ENCODE results near the gene SGCE. TPM values are rescaled to one million over a fixed set of nuclear protein-coding genes. Genes with fewer than 3 reads are reported as not detected.

The SGCE gene
- total RNA-seq, 1 donor from 2014 or later: 51.3 TPM

DNA sequence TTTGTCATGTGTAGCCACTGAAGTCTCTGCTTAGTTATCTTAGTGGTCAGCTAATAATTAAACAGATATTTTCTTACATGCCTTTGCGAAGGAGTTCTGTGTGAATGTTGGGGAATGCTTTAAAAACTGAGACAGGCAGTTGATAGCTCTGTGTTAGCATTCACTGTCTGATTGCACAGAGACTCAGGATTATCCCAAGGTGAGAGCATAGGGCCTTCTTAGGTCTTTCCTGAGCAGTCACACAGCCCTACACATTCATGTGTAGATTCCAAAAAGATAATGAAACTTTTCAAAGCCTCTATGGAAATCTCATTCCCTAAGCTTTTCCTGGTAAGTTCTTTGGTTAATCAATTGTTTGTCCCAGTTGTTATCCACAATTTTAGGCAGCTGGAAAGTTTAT lies 78.6 kb downstream of the SGCE start:
- Mint-ChIP-seq H3K36me3 (peaks cover 60% of the 10 kb centered on the region), H3K4me3 (no peak overlapping the region), H3K9me3 (peaks cover 77% of the 10 kb centered on the region), H3K27me3 (ENCODE audit: low read depth) (no peaks in the 10 kb centered on the region), H3K27ac (no peak overlapping the region), H3K4me1 (peaks cover 10% of the 10 kb centered on the region)
- no peak for DNase-seq (ENCODE audit: low spot score in 2 of 2, unreplicated experiment in 2 of 2)
- no peak for TF ChIP-seq CTCF (IDR thresholded peaks at IDR 0.05; ENCODE audit: unreplicated experiment)

DNA sequence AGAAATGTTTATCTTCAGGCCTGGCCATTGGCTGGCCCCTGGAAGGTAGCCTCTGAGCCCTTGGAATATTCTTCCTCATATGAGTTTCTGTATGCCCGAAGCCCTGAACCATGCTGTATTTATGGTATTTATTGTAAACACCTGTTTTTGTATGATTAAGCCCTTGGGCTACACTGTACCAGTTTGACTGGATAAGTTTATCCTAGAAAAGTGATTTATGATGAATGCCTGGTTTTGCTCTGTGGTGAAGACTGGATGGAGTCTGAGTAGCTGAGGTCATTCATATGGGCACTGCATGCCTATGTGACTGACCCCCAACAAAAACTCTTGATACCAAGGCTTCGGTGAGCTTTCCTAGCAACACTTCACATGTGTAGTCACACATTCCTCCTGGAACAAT lies 79.6 kb downstream of the SGCE start:
- Mint-ChIP-seq H3K4me3 (no peak overlapping the region), H3K27ac (no peak overlapping the region), H3K36me3 (peaks cover 63% of the 10 kb centered on the region), H3K27me3 (ENCODE audit: low read depth) (no peaks in the 10 kb centered on the region), H3K4me1 (peaks cover 10% of the 10 kb centered on the region), H3K9me3 (peaks cover 83% of the 10 kb centered on the region)
- DNase-seq (ENCODE audit: low spot score in 2 of 2, unreplicated experiment in 2 of 2): no peak
- no peak for TF ChIP-seq CTCF (IDR thresholded peaks at IDR 0.05; ENCODE audit: unreplicated experiment)

- TF ChIP-seq CTCF (IDR thresholded peaks at IDR 0.05; ENCODE audit: unreplicated experiment): no peak
- Mint-ChIP-seq H3K9me3 (peaks cover 81% of the 10 kb centered on the region), H3K4me1 (peaks cover 6% of the 10 kb centered on the region), H3K27ac (no peak overlapping the region), H3K4me3 (no peak overlapping the region), H3K27me3 (ENCODE audit: low read depth) (no peaks in the 10 kb centered on the region), H3K36me3 (peaks cover 63% of the 10 kb centered on the region)
- no peak for DNase-seq (ENCODE audit: low spot score in 2 of 2, unreplicated experiment in 2 of 2)
Measured at GRCh38 chr7:94575646-94576045, 80.3 kb downstream of the SGCE start.

DNA sequence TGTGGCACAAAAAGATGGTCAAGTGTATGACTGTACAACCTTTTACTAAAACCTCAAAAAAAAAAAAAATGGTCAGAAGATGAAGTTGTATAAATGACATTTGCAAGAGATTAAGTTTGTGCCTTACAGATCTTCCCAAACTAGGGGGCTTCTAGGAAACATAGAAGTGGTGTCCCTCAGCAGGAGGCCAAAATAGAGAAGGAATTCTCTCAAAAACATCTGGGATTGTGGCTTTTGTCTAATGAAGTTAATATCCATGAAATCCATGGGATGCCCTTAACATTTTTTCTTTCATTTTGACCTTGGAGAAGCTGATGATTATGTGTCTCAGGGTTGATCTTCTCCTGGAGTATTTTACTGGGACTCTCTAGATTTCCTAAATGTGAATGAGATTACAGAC lies 84.1 kb downstream of the SGCE start:
- no peak overlapping the region for H3K4me3 Mint-ChIP-seq
- no peaks in the 10 kb centered on the region for H3K4me1 Mint-ChIP-seq
- DNase-seq (ENCODE audit: low spot score in 2 of 2, unreplicated experiment in 2 of 2): no peak
- H3K9me3 Mint-ChIP-seq: peaks cover 64% of the 10 kb centered on the region
- no peaks in the 10 kb centered on the region for H3K27me3 Mint-ChIP-seq (ENCODE audit: low read depth)
- no peak overlapping the region for H3K27ac Mint-ChIP-seq
- peaks cover 56% of the 10 kb centered on the region for H3K36me3 Mint-ChIP-seq
- no peak for TF ChIP-seq CTCF (IDR thresholded peaks at IDR 0.05; ENCODE audit: unreplicated experiment)

GRCh38 chr7:94567396-94567795 lies 88.5 kb downstream of the SGCE start:
- Mint-ChIP-seq H3K27me3 (ENCODE audit: low read depth) (no peaks in the 10 kb centered on the region), H3K4me1 (no peaks in the 10 kb centered on the region), H3K4me3 (no peak overlapping the region), H3K27ac (no peak overlapping the region), H3K9me3 (peaks cover 29% of the 10 kb centered on the region), H3K36me3 (peaks cover 17% of the 10 kb centered on the region)
- TF ChIP-seq CTCF (IDR thresholded peaks at IDR 0.05; ENCODE audit: unreplicated experiment): no peak
- DNase-seq (ENCODE audit: low spot score in 2 of 2, unreplicated experiment in 2 of 2): no peak

DNA sequence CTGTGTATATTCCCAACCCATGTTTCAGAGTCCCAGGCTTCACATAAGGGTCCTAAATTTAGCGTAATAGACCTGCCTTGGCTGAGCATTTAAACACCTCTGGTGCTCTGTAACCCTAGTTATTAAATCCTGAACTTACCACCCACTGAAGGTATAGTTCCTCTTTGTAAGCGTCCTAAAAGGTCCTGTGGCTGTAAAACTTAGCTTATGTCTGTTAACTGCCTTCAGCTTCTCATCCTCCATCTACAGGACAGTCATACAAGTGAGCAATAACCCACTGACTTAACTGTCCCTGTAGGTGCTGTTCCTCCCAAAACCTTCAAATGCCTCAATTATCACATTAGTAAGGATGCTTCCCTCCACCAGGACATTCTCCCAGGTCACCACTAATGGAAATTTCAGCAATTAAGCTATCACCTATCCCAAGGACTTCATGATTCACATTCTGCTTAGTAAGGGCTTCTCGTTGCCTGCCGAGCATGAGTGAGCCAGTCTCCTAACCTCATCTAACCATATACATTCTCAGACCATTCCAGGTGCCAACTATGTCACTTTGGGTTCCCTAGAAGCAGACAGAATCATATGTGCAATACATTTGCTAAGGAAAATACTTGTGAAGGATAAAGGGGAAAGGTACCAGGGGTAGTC lies 90.6 kb downstream of the SGCE start:
- TF ChIP-seq CTCF (IDR thresholded peaks at IDR 0.05; ENCODE audit: unreplicated experiment): no peak
- H3K4me1 Mint-ChIP-seq: no peaks in the 10 kb centered on the region
- peaks cover 17% of the 10 kb centered on the region for H3K9me3 Mint-ChIP-seq
- H3K27ac Mint-ChIP-seq: no peak overlapping the region
- no peak for DNase-seq (ENCODE audit: low spot score in 2 of 2, unreplicated experiment in 2 of 2)
- peaks cover 6% of the 10 kb centered on the region for H3K36me3 Mint-ChIP-seq
- no peak overlapping the region for H3K4me3 Mint-ChIP-seq
- no peaks in the 10 kb centered on the region for H3K27me3 Mint-ChIP-seq (ENCODE audit: low read depth)

Measured in mesothelial cell of epicardium (in vitro differentiated cells).